ENCODE data around the gene COA6. TPM values are rescaled to one million over a fixed set of nuclear protein-coding genes. Genes with fewer than 3 reads are reported as not detected.

COA6 gene
- polyA plus RNA-seq (2012; ENCODE audit: insufficient read length, low read depth) = 69.2 TPM

DNA sequence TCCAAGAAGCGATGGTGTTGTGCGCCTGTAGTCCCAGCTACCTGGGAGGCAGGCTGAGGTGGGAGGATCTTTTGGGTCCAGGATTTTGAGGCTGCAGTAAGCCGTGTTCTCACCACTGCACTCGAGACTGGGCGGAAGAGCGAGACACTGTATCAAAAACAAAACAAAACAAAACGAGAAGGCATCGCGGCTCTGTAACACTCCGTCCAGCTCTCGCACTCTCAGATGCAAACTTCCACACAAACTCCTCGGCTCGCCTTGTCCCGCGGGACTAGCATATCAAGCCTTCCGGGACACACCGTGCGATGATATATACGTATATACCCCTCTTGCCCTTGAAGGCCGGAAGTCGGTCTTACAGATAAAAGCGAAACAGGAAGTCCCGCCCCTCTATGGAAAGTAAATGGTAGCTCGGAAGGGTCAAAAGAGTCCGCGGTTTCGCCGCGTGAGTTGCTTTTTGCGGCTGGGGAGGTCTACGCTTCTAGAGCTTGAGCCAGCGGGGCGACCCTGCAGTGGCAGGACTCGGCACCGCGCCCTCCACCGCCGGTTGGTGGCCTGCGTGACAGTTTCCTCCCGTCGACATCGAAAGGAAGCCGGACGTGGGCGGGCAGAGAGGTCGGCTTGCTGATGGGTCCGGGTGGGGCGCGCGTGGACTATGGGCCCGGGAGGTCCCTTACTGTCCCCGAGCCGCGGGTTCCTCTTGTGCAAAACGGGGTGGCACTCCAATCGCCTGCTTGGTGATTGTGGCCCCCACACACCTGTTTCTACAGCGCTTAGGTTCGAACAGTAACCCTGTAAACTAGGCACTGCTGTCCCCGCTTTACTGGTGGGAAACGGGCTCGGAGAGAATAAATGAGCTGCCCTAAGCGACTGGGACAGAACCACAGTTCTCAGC lies at the start of gene COA6:
Gene COA6, plus strand, starts transcription at position 393 of the 895 bp plus-strand sequence. Its CDS starts 11 bp downstream, at position 404.
- TF ChIP-seq FOXP2 (optimal IDR thresholded peaks at IDR 0.05; ENCODE audit: borderline replicate concordance, extremely low read depth, extremely low read length, insufficient read depth) (peak; percentile 65), TAF1 (IDR thresholded peaks at IDR 0.05; ENCODE audit: borderline replicate concordance, insufficient read depth, low read length) (peak; percentile 85), POLR2AphosphoS5 (IDR thresholded peaks at IDR 0.05; ENCODE audit: low read depth, low read length) (peak; percentile 98), REST (IDR thresholded peaks at IDR 0.05; ENCODE audit: insufficient read depth in 1 of 2, low read depth in 2 of 2, low read length in 2 of 2) (peak; percentile 3 to 51; a peak in 2 of 4 replicates), SIN3A (IDR thresholded peaks at IDR 0.05; ENCODE audit: borderline replicate concordance, insufficient read depth, low read length) (peak; percentile 74; the same call in 1 of the 2 replicates)

GRCh38 chr1:234324821-234325220 lies 48.4 kb upstream of the COA6 start:
- TF ChIP-seq TAF1 (IDR thresholded peaks at IDR 0.05; ENCODE audit: borderline replicate concordance, insufficient read depth, low read length) (no peak), SIN3A (IDR thresholded peaks at IDR 0.05; ENCODE audit: borderline replicate concordance, insufficient read depth, low read length) (no peak), POLR2AphosphoS5 (IDR thresholded peaks at IDR 0.05; ENCODE audit: low read depth, low read length) (no peak), FOXP2 (optimal IDR thresholded peaks at IDR 0.05; ENCODE audit: borderline replicate concordance, extremely low read depth, extremely low read length, insufficient read depth) (no peak), REST (IDR thresholded peaks at IDR 0.05; ENCODE audit: insufficient read depth in 1 of 2, low read depth in 2 of 2, low read length in 2 of 2) (no peak)

- TF ChIP-seq POLR2AphosphoS5 (IDR thresholded peaks at IDR 0.05; ENCODE audit: low read depth, low read length) (no peak), TAF1 (IDR thresholded peaks at IDR 0.05; ENCODE audit: borderline replicate concordance, insufficient read depth, low read length) (no peak), REST (IDR thresholded peaks at IDR 0.05; ENCODE audit: insufficient read depth in 1 of 2, low read depth in 2 of 2, low read length in 2 of 2) (no peak), FOXP2 (optimal IDR thresholded peaks at IDR 0.05; ENCODE audit: borderline replicate concordance, extremely low read depth, extremely low read length, insufficient read depth) (no peak), SIN3A (IDR thresholded peaks at IDR 0.05; ENCODE audit: borderline replicate concordance, insufficient read depth, low read length) (no peak)
These were observed 47.3 kb upstream of the COA6 start for GRCh38 chr1:234325878-234326496.

DNA sequence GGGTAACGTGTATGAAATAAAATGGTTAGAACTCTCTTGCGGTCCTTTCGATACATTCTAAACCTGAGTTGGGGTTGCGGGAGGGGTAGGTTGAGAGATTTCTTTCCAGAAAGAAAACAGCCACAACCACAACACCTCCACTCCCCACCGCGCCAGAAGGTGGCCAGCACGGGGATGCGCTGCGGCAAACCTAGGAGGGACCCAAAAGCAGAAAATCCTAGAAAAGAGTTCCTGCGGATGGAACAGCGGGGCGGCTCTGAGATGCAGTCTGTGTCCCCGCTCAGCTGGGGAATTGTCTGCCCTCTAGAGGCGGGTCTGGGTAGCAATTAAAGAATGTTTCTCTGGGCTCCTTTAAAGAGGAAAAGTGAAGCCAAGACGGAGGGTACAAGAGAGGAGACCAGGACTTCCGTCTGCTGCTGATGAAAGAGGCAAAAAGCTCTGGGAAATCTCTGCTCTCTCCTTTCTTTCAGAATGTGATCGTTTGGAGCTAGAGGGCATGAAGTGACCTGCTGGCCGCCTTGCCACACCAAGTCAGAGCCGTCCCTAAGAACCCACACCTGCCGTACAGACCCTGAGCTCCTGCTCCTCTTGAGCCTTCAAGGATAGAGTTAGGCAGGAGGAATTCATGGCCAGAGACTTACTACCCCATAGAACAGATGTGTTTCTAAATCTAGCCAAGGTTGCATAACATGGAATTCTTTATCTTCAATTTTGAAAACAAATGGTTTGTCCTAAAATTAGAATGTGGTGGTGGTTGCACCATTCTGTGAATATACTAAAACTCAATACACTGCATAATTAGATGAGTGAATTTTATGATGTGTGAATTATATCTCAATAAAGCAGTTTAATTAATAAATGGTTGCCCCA lies 46.5 kb upstream of the COA6 start:
- no peak for TF ChIP-seq REST (IDR thresholded peaks at IDR 0.05; ENCODE audit: insufficient read depth in 1 of 2, low read depth in 2 of 2, low read length in 2 of 2)
- TF ChIP-seq POLR2AphosphoS5 (IDR thresholded peaks at IDR 0.05; ENCODE audit: low read depth, low read length) = no peak
- TF ChIP-seq TAF1 (IDR thresholded peaks at IDR 0.05; ENCODE audit: borderline replicate concordance, insufficient read depth, low read length) = no peak
- TF ChIP-seq SIN3A (IDR thresholded peaks at IDR 0.05; ENCODE audit: borderline replicate concordance, insufficient read depth, low read length) = no peak
- TF ChIP-seq FOXP2 (optimal IDR thresholded peaks at IDR 0.05; ENCODE audit: borderline replicate concordance, extremely low read depth, extremely low read length, insufficient read depth) = no peak
